OCI-M2 (cell line): Measurements from ENCODE around the gene AASS.

Experiments
- DNase-seq: peaks from one replicate; lab custom pipeline; 2025; ENCODE audit not compliant: unreplicated experiment; lab: John Stamatoyannopoulos, UW

The AASS gene

GRCh38 chr7:122123746-122124145, 20.3 kb downstream of the AASS start:
- DNase-seq = no peak

- DNase-seq = no peak
These were observed 25.3 kb downstream of the AASS start for GRCh38 chr7:122118757-122119156.

DNA sequence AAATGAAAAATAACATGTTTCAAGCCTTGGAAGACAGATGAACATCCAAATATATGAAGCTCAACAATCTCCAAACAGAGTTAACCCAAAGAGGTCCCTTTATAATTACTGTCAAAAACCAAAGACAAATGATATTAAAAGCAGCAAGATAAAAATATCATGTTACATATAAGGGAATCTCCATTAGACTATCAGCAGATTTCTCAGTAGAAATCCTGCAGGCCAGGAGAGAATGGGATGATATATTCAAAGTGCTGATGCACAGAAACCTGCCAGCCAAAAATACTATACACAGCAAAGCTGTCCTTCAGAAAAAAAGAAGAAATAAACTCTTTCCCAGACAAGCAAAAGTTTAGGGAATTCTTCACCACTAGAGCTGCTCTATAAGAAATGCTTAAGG, 41.0 kb downstream of the AASS start:
- DNase-seq = no peak

GRCh38 chr7:122100021-122100420, 44.0 kb downstream of the AASS start:
- DNase-seq = no peak

- DNase-seq = no peak
These were observed 48.4 kb downstream of the AASS start for GRCh38 chr7:122095642-122096041.

DNA sequence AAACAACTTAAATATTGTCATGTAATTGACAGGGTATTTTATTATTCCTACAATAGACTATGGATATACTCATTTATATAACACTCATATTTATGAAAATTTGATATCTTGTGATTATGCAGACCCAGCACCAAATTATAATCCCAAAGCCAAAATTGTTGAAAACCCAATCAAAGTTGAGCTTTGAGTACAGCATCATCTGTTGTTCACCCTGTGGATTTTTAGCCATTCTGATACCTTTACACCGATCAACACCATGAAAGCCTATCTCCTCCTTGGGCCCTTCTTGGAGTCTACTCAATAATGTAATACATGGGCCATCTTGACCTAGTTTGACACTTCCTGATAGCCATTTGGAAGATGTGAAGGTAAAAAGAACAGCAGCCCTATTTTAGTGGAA, 49.5 kb downstream of the AASS start:
- no peak for DNase-seq

- peak; percentile 51 for DNase-seq
These were observed 50.9 kb downstream of the AASS start for GRCh38 chr7:122092964-122093797.

DNA sequence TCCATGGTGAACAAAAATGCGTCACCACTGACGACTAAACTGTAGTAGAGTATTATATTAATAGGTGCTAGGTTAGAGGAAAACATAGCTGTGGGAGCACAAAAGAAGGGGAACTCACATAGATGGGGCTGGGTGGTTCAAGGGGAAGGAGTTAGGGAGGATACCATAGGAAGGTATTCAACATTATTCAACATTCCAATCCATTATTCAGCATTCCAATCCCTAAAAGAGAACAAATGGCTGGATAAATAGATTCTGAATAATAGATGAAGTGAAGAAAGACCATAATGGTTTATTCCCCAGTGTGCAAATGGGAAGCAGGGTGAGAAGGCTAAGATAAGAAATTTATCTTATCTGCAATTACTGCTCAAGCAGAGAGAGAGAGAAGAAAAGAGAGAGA, 61.4 kb downstream of the AASS start:
- no peak for DNase-seq

DNA sequence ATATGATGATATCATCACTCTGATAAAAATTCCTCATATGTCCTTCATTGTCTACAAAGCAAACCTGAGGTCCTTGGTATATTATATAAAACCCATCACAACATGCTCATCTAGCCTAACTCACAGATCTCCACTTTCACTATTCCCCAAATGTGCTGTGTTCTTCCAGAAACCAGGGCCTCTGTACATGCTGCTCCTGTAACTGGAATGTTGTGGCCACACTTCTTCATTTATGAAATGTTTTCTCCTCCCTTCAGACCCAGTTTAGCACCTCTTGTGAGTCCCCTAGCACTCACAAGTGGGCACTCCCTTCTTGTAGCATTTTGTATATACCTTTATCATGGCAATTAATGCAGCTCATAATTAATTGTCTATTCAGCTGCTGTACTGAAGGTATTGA, 61.9 kb downstream of the AASS start:
- DNase-seq = no peak

GRCh38 chr7:122073635-122074034, 70.4 kb downstream of the AASS start:
- DNase-seq = no peak

GRCh38 chr7:122072924-122073599, 71.0 kb downstream of the AASS start:
- DNase-seq = no peak

GRCh38 chr7:122072272-122072671, 71.8 kb downstream of the AASS start:
- no peak for DNase-seq

- no peak for DNase-seq
These were observed 73.2 kb downstream of the AASS start for GRCh38 chr7:122070834-122071233.

DNA sequence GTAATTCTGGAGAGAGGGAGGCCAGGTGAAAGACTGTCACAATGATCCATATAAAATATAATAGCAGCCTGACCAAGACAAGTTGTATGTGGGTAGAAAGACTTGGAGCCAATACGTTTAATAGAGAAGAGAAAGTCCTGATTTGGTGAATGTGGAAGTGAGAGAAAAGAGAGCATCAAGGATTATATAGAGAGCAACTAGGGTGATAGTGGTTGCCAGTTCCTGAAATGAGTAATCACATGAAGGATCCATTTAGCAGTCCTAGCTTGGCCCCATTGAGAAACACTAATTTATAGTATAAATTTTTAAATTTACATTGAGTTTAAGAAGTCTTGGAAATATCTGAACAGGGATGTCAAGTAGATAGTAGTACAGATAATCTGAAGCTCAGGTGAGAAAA, 74.0 kb downstream of the AASS start:
- DNase-seq = no peak

- DNase-seq = no peak
These were observed 75.0 kb downstream of the AASS start for GRCh38 chr7:122068999-122069398.

DNA sequence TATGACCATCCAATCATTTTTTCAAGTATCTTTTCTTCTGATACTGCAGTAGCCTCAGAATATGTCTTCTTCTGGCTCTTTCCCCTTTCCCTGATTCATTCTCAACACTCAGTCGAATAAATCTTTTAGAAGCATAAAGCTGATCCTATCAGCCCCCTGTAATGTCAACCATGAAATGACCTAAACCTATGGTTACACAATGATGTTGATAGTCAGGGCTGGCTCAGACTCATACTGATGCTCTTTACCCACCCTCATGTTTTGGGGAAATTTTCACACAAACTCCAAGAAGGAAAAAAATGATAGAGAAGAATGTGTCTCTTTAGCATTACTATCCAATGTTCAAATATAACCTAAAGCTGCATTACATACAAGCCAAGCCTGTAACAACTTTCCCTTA, 76.0 kb downstream of the AASS start:
- no peak for DNase-seq

- DNase-seq = no peak
These were observed 77.0 kb downstream of the AASS start for GRCh38 chr7:122067077-122067476.

GRCh38 chr7:122064971-122065370, 79.1 kb downstream of the AASS start:
- no peak for DNase-seq

DNA sequence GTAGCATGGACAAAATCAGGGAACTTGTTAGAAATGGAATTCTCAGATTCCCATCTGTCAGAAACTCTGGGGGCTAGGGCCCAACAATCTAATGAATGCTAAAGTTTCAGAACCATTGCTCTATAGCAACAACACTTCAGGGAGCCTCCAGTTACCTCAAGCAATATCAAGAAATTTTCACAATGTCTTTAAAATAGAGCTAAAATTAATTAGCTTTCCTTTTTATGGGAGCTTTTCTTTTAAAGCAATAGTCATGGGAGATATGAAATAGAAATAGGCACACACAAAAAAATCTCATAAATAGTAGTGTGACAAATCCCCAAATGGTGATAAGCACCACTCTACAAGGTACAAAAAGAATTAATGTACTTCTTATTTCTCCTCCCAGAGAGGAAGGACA, 80.9 kb downstream of the AASS start:
- DNase-seq = no peak

DNA sequence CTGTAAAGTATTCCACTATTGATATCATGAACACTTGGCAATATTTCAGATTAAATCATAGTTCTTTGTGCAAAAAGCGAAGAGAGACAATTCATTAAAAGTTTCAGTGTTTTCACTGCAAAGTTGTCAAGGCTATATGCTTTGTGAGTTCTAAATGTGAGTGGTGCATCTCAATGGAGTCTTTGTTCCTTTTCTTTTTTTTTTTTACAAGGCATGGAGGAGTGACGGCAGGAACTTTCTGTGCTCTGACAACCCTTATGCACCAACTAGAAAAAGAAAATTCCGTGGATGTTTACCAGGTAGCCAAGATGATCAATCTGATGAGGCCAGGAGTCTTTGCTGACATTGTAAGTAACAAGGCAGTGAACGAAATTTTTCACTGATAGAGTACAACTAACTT, 84.5 kb downstream of the AASS start:
- no peak for DNase-seq

- no peak for DNase-seq
These were observed 87.1 kb downstream of the AASS start for GRCh38 chr7:122056977-122057376.

GRCh38 chr7:122055073-122055472, 89.0 kb downstream of the AASS start:
- no peak for DNase-seq

- DNase-seq = no peak
These were observed 89.7 kb downstream of the AASS start for GRCh38 chr7:122054393-122054792.
